Measurements from ENCODE around the gene ADGRD1. TPM values are rescaled to one million over a fixed set of nuclear protein-coding genes. Genes with fewer than 3 reads are reported as not detected.
"Not testable (repeated sequence)": the region's sequence is repeated elsewhere in the genome, so short reads cannot be mapped to it uniquely, and the experiment has no call there.

The ADGRD1 gene
- total RNA-seq: 0.46 and 0.47 TPM in 2 replicates

GRCh38 chr12:130953771-130954543 lies at the start of gene ADGRD1:
ADGRD1 (plus strand) TSS chr12:130953907; CDS start chr12:130954466, 559 bp downstream.
- POLR2A ChIA-PET: no interaction called here

GRCh38 chr12:130904064-130904463 lies 49.6 kb upstream of the ADGRD1 start:
- no peak for TF ChIP-seq CTCF (IDR thresholded peaks at IDR 0.05)
- H3K4me3 Mint-ChIP-seq: no peak overlapping the region
- no peaks in the 10 kb centered on the region for H3K36me3 Mint-ChIP-seq (ENCODE audit: low read depth)
- no peaks in the 10 kb centered on the region for H3K4me1 Mint-ChIP-seq
- no peaks in the 10 kb centered on the region for H3K27me3 Mint-ChIP-seq
- intact Hi-C loops (cut with micrococcal nuclease): no loop called here
- ATAC-seq (ENCODE audit: low read depth) (no peak), DNase-seq (no peak)
- ChIA-PET CTCF (no interaction called here), POLR2A (no interaction called here)
- no peaks in the 10 kb centered on the region for H3K9me3 Mint-ChIP-seq
- H3K27ac Mint-ChIP-seq: no peak overlapping the region

More at GRCh38 chr12:130953771-130954543, at the start of gene ADGRD1:
- ATAC-seq (ENCODE audit: low read depth) (no peak), DNase-seq (no peak)
- Mint-ChIP-seq H3K4me3 (peak within 1 kb of the TSS; percentile 61), H3K4me1 (peaks cover 15% of the 10 kb centered on the region), H3K27me3 (peaks cover 17% of the 10 kb centered on the region), H3K9me3 (no peaks in the 10 kb centered on the region), H3K36me3 (ENCODE audit: low read depth) (no peaks in the 10 kb centered on the region), H3K27ac (no peak within 1 kb of the TSS)
- intact Hi-C loops (cut with micrococcal nuclease): no loop called here
- CTCF ChIA-PET: no interaction called here
- TF ChIP-seq CTCF (IDR thresholded peaks at IDR 0.05): no peak

GRCh38 chr12:130904936-130905455 lies 48.7 kb upstream of the ADGRD1 start:
- ATAC-seq (ENCODE audit: low read depth); CTCF ChIA-PET; H3K4me1 Mint-ChIP-seq; intact Hi-C loops (cut with micrococcal nuclease); DNase-seq; H3K9me3 Mint-ChIP-seq; H3K27me3 Mint-ChIP-seq; H3K27ac Mint-ChIP-seq; H3K4me3 Mint-ChIP-seq; POLR2A ChIA-PET; H3K36me3 Mint-ChIP-seq (ENCODE audit: low read depth): not testable (repeated sequence)

GRCh38 chr12:130909111-130909510 lies 44.6 kb upstream of the ADGRD1 start:
- Mint-ChIP-seq H3K4me3 (no peak overlapping the region), H3K9me3 (peaks cover 12% of the 10 kb centered on the region), H3K27ac (no peak overlapping the region), H3K4me1 (no peaks in the 10 kb centered on the region), H3K27me3 (peaks cover 14% of the 10 kb centered on the region), H3K36me3 (ENCODE audit: low read depth) (no peaks in the 10 kb centered on the region)
- intact Hi-C loops (cut with micrococcal nuclease): no loop called here
- ATAC-seq (ENCODE audit: low read depth) (no peak), DNase-seq (no peak)
- TF ChIP-seq CTCF (IDR thresholded peaks at IDR 0.05): no peak
- ChIA-PET POLR2A (no interaction called here), CTCF (no interaction called here)

- Mint-ChIP-seq H3K36me3 (ENCODE audit: low read depth) (no peaks in the 10 kb centered on the region), H3K9me3 (peaks cover 12% of the 10 kb centered on the region), H3K27ac (no peak overlapping the region), H3K27me3 (peaks cover 24% of the 10 kb centered on the region), H3K4me1 (peaks cover 2% of the 10 kb centered on the region), H3K4me3 (no peak overlapping the region)
- ChIA-PET CTCF (no interaction called here), POLR2A (no interaction called here)
- intact Hi-C loops (cut with micrococcal nuclease): loop anchor here (10.0 kb wide), 1 partner anchor 694 kb away; no protein-coding TSS in a partner anchor
- ATAC-seq (ENCODE audit: low read depth): no peak
- no peak for TF ChIP-seq CTCF (IDR thresholded peaks at IDR 0.05)
- no peak for DNase-seq
Observed at GRCh38 chr12:130911193-130911592, 42.5 kb upstream of the ADGRD1 start.

All from activated B cell treated with CpG ODN at 0.5 μM for 24 hours (primary cell).